Coronary artery (tissue), 2 donors: ENCODE results near the gene SPATA19.
A peak's percentile ranks its signal among the peaks of the same experiment; 100 is the strongest.

Source experiments
- DNase-seq: peaks from one replicate; pipeline ENCODE4 v3.0.0-alpha.2; 2017; ENCODE audit warnings: low spot score
- H3K27ac ChIP-seq, 2 donors: fragments of 200-600 bp; sonication (generic); one replicate each; pipeline ENCODE4 v1.5.1; 2016 to 2019
- H3K4me3 ChIP-seq: fragments of 200-600 bp; sonication (generic); 2 replicates; pipeline ENCODE4 v1.5.1; 2016; ENCODE audit warnings: mild to moderate bottlenecking, moderate library complexity
- TF ChIP-seq, protein P1 (sequence below): fragments of 200-600 bp; sonication (generic); IDR thresholded peaks from one replicate; pipeline ENCODE4 v1.5.1; 2019; ENCODE audit warnings: antibody characterized with exemption

SPATA19 gene

DNA sequence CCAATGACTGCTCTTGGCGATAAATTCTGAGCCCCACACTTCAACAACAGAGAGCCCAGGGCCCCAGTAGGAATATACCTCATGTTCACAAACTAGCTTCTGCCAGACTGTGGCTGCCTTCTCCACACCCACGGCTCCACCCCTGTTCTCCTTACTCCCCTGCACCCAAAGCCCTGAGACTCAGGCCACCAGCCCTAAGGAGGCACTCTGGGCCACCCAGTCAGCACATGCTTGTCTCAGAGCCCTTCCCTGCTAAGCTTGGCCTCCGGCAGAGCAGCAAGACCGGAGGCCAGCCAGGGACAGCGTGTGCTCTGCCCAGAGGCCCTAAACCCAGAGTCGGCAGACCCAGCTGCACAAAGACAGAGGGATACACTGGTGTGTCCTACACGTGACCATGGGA is 27.9 kb downstream of the SPATA19 start:
- Histone ChIP-seq H3K4me3 (no peak overlapping the region), H3K27ac (no peak overlapping the region)
- TF ChIP-seq, protein P1, sequence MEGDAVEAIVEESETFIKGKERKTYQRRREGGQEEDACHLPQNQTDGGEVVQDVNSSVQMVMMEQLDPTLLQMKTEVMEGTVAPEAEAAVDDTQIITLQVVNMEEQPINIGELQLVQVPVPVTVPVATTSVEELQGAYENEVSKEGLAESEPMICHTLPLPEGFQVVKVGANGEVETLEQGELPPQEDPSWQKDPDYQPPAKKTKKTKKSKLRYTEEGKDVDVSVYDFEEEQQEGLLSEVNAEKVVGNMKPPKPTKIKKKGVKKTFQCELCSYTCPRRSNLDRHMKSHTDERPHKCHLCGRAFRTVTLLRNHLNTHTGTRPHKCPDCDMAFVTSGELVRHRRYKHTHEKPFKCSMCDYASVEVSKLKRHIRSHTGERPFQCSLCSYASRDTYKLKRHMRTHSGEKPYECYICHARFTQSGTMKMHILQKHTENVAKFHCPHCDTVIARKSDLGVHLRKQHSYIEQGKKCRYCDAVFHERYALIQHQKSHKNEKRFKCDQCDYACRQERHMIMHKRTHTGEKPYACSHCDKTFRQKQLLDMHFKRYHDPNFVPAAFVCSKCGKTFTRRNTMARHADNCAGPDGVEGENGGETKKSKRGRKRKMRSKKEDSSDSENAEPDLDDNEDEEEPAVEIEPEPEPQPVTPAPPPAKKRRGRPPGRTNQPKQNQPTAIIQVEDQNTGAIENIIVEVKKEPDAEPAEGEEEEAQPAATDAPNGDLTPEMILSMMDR = no peak
- DNase-seq = no peak

- no peak overlapping the region for H3K27ac ChIP-seq
- TF ChIP-seq, protein P1 = no peak
Measured at GRCh38 chr11:133816146-133816870, 29.0 kb downstream of the SPATA19 start.

GRCh38 chr11:133815636-133816035 is 29.7 kb downstream of the SPATA19 start:
- H3K27ac ChIP-seq = no peak overlapping the region
- no peak overlapping the region for H3K4me3 ChIP-seq
- TF ChIP-seq, protein P1 = no peak
- DNase-seq = peak; percentile 24

More at GRCh38 chr11:133816146-133816870, 29.0 kb downstream of the SPATA19 start:
- H3K4me3 ChIP-seq = no peak overlapping the region
- DNase-seq = no peak

GRCh38 chr11:133814588-133815100 is 30.7 kb downstream of the SPATA19 start:
- DNase-seq = peak; percentile 41
- Histone ChIP-seq H3K27ac (no peak overlapping the region), H3K4me3 (no peak overlapping the region)
- TF ChIP-seq, protein P1 = no peak

- H3K27ac ChIP-seq = no peak overlapping the region
- H3K4me3 ChIP-seq = no peak overlapping the region
- DNase-seq = peak; percentile 55
- TF ChIP-seq, protein P1 = no peak
Measured at GRCh38 chr11:133811850-133812685, 33.2 kb downstream of the SPATA19 start.

DNA sequence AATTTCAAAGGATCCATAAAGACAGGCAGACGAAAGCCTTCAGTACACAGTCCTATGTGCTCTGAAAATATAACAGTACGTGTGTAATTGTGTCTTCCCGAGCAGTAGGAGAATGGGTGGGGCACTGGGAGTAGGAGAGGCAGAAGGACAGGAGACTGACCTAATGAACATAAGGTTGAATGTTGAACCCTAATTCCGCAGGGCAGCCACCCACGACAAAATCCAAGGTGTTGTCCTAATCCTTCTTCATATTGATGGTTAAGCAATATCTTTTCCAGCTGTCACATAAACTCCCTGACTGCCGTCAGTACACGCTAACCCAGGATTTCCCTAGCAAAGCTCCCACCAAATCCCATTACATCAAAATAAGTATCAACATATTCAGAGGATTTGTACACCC is 34.5 kb downstream of the SPATA19 start:
- Histone ChIP-seq H3K4me3 (no peak overlapping the region), H3K27ac (no peak overlapping the region)
- TF ChIP-seq, protein P1 = no peak
- DNase-seq = peak; percentile 38
